OCI-LY1 (cell line): Measurements from ENCODE around the gene PLPPR3.

ENCODE experiments used
- H2AFZ ChIP-seq: fragments of 200-600 bp; sonication (generic), shearing (Covaris generic); 2 replicates; pipeline ENCODE4 v1.6.0; 2014; ENCODE audit warnings: antibody characterized with exemption, mild to moderate bottlenecking, low read length
- H3F3A ChIP-seq: fragments of 200-600 bp; sonication (generic), shearing (Covaris generic); 2 replicates; pipeline ENCODE4 v1.6.0; 2014; ENCODE audit warnings: mild to moderate bottlenecking, antibody characterized with exemption, low read length, moderate library complexity; ENCODE audit not compliant: insufficient read depth
- H3K27ac ChIP-seq: fragments of 200-600 bp; sonication (generic); 2 replicates; pipeline ENCODE4 v1.5.1; 2014; ENCODE audit warnings: low read length, mixed run types, mild to moderate bottlenecking, low read depth; ENCODE audit not compliant: poor library complexity, severe bottlenecking
- H3K27me3 ChIP-seq: fragments of 200-600 bp; sonication (generic); 2 replicates; pipeline ENCODE4 v1.6.0; 2014; ENCODE audit warnings: antibody characterized with exemption, mild to moderate bottlenecking, low read length, moderate library complexity; ENCODE audit not compliant: insufficient read depth
- H3K36me3 ChIP-seq: fragments of 200-600 bp; sonication (generic); 2 replicates; pipeline ENCODE4 v1.6.1; 2014; ENCODE audit warnings: mild to moderate bottlenecking, antibody characterized with exemption, low read length, moderate library complexity, mixed read lengths; ENCODE audit not compliant: insufficient read depth
- H3K4me1 ChIP-seq: fragments of 200-600 bp; sonication (generic); 2 replicates; pipeline ENCODE4 v1.5.1; 2014; ENCODE audit warnings: mild to moderate bottlenecking, low read length, moderate library complexity; ENCODE audit not compliant: insufficient read depth, severe bottlenecking
- H3K4me2 ChIP-seq: fragments of 200-600 bp; sonication (generic), shearing (Covaris generic); 2 replicates; pipeline ENCODE4 v1.6.1; 2014; ENCODE audit warnings: low read length
- H3K4me3 ChIP-seq: fragments of 200-600 bp; sonication (generic); 2 replicates; pipeline ENCODE4 v1.5.1; 2014; ENCODE audit warnings: low read length, low read depth, mild to moderate bottlenecking, mixed read lengths; ENCODE audit not compliant: poor library complexity, severe bottlenecking
- H3K79me2 ChIP-seq: fragments of 200-600 bp; shearing (Covaris generic); 2 replicates; pipeline ENCODE4 v1.6.1; 2016; ENCODE audit warnings: mixed run types, low read length, mixed read lengths; ENCODE audit not compliant: insufficient read depth
- H3K9ac ChIP-seq: fragments of 200-600 bp; sonication (generic), shearing (Covaris generic); 2 replicates; pipeline ENCODE4 v1.6.1; 2014; ENCODE audit warnings: mild to moderate bottlenecking, low read length, mixed read lengths
- H3K9me2 ChIP-seq: fragments of 200-600 bp; sonication (generic), shearing (Covaris generic); 2 replicates; pipeline ENCODE4 v1.6.1; 2014; ENCODE audit warnings: low read depth, mild to moderate bottlenecking, low read length, mixed read lengths
- H3K9me3 ChIP-seq: fragments of 200-600 bp; shearing (Covaris generic); 2 replicates; pipeline ENCODE4 v1.6.1; 2014; ENCODE audit warnings: low read length, mixed read lengths
- H4K20me1 ChIP-seq: fragments of 200-600 bp; sonication (generic), shearing (Covaris generic); 2 replicates; pipeline ENCODE4 v1.6.0; 2016; ENCODE audit warnings: mild to moderate bottlenecking, low read length; ENCODE audit not compliant: insufficient read depth
- CTCF ChIP-seq: fragments of 200-600 bp; sonication (generic), shearing (Covaris generic); IDR thresholded peaks from 2 replicates; pipeline ENCODE4 v1.5.1; 2017; ENCODE audit warnings: mild to moderate bottlenecking, antibody characterized with exemption, low read length, moderate library complexity, mixed read lengths
- EZH2 ChIP-seq: fragments of 200-600 bp; sonication (generic), shearing (Covaris generic); IDR thresholded peaks from 2 replicates; pipeline ENCODE4 v1.8.0; 2017; ENCODE audit warnings: borderline replicate concordance, mixed run types, mild to moderate bottlenecking, antibody characterized with exemption, low read length, moderate library complexity, mixed read lengths

The PLPPR3 gene

DNA sequence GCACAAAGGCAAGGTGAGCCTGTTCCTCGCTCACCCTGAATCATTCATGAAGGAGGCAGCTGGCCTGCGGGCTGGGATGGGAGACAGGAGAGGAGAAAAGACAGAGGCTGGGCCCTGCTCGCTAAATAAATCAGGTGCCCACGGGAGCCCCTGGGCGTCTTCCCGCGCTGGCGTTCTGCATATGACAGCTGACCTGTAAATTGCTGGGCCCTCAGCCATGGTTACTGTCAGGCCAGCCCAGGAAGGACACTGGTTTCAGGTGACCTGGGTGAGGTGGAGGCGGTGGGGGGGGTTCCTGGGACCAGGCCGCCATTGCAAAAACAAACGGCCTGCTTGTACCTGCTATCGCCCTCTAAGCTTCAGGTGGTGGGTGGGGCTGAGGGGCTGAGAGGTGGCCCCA, 27.9 kb downstream of the PLPPR3 start:
- Histone ChIP-seq H4K20me1 (no peaks in the 10 kb centered on the region), H3K36me3 (peaks cover 9% of the 10 kb centered on the region), H3K27ac (no peak overlapping the region), H3K9ac (no peak overlapping the region), H3K4me1 (peaks cover 13% of the 10 kb centered on the region), H3F3A (no peaks in the 10 kb centered on the region), H3K79me2 (peaks cover 10% of the 10 kb centered on the region), H3K4me3 (no peak overlapping the region), H3K4me2 (no peak overlapping the region), H3K27me3 (no peaks in the 10 kb centered on the region), H3K9me2 (no peaks in the 10 kb centered on the region), H3K9me3 (no peaks in the 10 kb centered on the region), H2AFZ (no peak overlapping the region)
- no peak for TF ChIP-seq CTCF
- TF ChIP-seq EZH2 = no peak

DNA sequence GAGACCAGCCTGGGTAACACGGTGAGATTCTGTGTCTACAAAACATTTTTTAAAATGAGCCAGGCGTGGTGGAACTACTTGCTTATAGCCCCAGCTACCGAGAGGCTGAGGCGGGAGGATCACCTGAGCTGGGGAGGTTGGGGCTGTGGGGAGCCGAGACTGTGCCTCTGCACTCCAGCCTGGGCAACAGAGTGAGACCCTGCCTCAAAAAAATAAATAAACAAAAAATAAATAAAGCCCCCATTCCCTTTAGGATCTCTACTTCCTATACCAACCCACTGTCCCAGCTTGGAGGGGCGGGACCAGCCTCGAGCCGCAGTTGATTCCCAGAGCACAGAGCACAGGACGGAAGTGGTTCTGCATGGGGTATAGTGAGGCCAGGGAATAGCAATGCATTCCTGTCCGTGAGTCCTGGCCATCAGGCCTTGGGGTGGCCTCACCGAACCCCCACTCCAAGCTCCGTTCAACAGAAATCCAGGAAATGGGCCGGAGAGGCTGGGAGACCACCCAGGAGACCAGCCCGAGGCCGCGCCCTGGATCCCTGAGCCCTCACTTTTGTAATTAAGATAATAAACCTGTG, 29.4 kb downstream of the PLPPR3 start:
- H3K4me2 ChIP-seq = no peak overlapping the region
- no peaks in the 10 kb centered on the region for H4K20me1 ChIP-seq
- H3K27me3 ChIP-seq = peaks cover 7% of the 10 kb centered on the region; the same call in 1 of the 2 replicates
- no peaks in the 10 kb centered on the region for H3K36me3 ChIP-seq
- peaks cover 11% of the 10 kb centered on the region for H3K4me1 ChIP-seq
- no peaks in the 10 kb centered on the region for H3F3A ChIP-seq
- H3K9me2 ChIP-seq = no peaks in the 10 kb centered on the region
- H3K9me3 ChIP-seq = no peaks in the 10 kb centered on the region
- no peak for TF ChIP-seq CTCF
- no peak for TF ChIP-seq EZH2
- H2AFZ ChIP-seq = no peak overlapping the region
- H3K4me3 ChIP-seq = no peak overlapping the region
- no peaks in the 10 kb centered on the region for H3K79me2 ChIP-seq
- H3K27ac ChIP-seq = no peak overlapping the region
- H3K9ac ChIP-seq = no peak overlapping the region

DNA sequence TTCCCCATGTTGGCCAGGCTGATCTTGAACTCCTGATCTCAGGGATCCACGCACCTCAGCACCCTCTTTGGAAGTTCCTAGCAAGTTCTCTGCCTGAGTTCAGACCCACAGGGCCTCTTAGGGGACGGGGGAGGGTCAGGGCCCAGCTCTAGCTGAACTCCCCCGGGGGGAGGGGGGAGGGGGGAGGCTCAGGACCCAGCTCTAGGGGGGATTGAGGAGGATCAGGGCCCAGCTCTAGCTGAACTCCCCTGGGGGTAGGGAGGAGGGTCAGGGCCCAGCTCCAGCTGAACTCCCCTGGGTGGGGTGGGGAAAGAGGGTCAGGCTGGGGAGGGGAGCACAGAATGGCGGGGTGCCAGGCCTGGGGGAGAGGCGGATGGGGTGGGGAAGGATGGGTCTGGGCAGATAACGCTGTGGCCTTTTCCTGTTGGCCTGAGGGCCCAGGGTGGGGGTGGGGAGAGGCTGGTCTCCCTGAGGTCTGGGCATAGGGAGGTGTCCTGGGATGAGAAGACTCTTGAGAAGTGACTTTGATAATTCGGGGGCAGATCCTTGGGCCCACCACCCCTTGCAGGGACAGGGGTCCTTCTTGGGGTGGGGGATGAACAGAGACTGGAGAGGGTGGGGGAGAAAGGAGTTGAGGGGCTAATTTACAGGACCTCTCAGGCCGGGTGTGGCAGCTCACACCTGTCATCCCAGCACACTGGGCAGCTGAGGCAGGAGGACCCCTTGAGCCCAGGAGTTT, 30.0 kb downstream of the PLPPR3 start:
- no peaks in the 10 kb centered on the region for H3K9me3 ChIP-seq
- peaks cover 9% of the 10 kb centered on the region; the same call in 1 of the 2 replicates for H3K27me3 ChIP-seq
- no peak overlapping the region for H2AFZ ChIP-seq
- H3F3A ChIP-seq = no peaks in the 10 kb centered on the region
- no peak overlapping the region for H3K4me3 ChIP-seq
- H3K79me2 ChIP-seq = no peaks in the 10 kb centered on the region
- no peak overlapping the region for H3K27ac ChIP-seq
- peaks cover 11% of the 10 kb centered on the region for H3K4me1 ChIP-seq
- TF ChIP-seq EZH2 = no peak
- no peak overlapping the region for H3K4me2 ChIP-seq
- H3K9me2 ChIP-seq = no peaks in the 10 kb centered on the region
- H3K36me3 ChIP-seq = no peaks in the 10 kb centered on the region
- no peaks in the 10 kb centered on the region for H4K20me1 ChIP-seq
- no peak overlapping the region for H3K9ac ChIP-seq
